ENCODE results near the gene ZCWPW1.

ZCWPW1 gene

GRCh38 chr7:100428199-100428966, at the start of gene ZCWPW1:
ZCWPW1 (minus strand) TSS chr7:100428703; CDS start chr7:100420649, 8,054 bp downstream.
- peak; percentile 97 for DNase-seq

GRCh38 chr7:100477871-100478267, 49.4 kb upstream of the ZCWPW1 start:
- no peak for DNase-seq

DNA sequence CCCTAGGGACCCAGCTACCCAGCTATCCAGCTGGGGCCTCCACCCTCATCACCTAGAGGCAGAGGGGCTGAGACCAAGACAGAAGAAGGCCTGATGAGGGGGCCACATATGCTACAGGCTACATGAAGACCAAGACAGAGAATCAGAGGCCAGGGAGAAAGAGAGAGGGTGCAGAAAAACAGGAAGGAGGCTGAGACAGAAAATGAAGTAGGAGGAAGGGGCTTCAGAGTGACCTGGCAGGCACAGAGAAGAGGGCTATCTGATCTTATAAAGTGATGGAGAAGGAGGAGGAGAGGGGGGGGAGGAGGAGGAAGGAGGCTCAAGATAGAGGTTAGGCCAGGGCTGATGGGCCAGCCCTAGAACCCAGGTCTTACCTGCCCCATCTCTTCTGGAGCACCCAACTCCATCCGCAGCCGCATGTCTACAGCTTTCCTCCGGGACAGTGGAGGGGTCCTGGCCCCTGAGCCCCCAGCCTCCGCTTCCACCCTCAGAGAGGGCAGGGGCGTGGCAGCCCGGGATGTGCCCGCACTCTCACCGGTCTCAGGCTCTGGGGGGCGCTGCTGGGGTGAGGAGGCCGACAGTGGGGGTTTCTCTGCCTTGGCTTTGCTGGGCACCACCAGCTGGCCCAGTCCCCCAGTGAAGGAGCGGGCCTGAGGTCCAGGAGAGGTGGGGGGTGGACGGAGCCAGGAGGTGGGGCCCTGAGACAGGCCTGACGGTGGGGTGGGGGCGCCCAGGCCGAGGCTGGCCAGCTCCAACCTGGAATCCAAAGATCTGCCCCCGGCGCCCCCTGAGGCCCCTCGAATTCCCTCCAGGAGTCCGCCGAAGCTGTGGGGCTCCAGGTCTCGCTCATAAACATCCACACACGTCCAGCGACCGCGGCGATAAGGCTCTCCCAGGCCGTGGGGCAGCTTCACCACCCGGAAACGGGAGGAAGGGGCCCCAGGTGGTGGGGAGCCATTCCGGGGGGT, 48.7 kb upstream of the ZCWPW1 start:
- DNase-seq = peak; percentile 45

DNA sequence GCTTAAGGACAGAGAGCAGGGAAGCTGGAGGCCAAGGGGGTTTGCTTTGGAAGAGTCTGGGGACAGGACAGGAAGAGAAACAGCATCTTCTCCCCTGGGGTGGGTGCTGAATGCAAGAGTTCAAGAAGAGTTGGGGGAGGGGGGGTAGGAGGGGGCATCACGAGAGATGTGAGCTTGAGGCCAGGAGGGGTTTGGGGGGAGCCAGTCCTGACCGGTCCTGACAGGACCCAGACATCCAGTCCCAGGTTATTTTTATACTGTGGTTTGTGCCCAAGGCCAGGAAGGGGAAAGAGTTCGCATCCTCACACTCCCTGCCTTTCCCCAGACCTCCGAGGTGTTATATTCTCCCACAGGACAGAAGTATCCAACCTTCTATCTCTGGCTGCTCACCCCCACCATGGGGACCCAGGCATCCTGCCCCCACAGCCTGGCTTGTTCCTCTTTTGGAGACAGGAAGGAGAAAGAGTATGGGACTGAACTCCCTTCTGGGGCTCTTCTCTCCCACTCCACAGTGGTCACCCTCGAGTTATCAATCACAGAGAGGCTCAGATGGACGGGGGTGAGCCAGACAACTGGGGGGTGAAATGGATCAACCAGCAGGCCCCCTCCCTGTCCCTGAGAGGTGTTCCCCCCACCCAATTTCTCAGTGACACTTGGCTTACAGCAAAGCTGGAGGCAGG, 47.7 kb upstream of the ZCWPW1 start:
- no peak for DNase-seq

GRCh38 chr7:100475549-100475948, 47.0 kb upstream of the ZCWPW1 start:
- no peak for DNase-seq

DNA sequence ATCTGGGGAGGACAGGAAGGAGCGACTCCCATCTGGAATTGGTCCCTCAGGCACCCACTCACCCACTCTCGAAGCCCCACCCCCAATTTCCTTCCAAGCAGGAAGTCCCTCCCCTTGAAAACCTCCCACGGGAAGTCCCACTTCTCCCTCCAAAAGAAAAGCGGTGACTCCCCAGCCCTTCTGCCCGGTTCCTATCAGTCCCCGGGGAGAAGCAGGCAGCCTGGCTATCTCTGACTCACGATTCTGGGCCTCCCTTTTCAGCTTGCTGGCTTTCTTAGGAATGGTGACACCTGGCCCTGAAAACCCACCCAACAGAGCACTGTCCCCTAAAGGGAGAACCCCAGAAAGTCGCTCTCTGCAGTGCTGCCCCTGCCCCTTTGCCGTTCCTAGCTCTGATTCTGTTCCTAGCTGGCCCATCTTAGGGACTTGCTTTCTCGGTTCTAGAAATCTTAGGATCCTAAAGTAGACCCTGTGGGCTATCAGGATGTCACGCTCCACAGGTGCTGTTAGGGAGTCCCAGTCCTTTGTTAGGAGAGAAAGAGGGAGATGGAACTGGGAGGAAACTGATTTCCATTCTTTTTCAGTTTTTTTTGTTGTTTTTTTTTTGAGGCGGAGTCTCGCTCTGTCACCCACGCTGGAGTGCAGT, 44.5 kb upstream of the ZCWPW1 start:
- no peak for DNase-seq

- DNase-seq = no peak
These were observed 43.8 kb upstream of the ZCWPW1 start for GRCh38 chr7:100472121-100472851.

GRCh38 chr7:100471021-100471420, 42.5 kb upstream of the ZCWPW1 start:
- no peak for DNase-seq

GRCh38 chr7:100469227-100470044, 40.9 kb upstream of the ZCWPW1 start:
- peak; percentile 85 for DNase-seq

DNA sequence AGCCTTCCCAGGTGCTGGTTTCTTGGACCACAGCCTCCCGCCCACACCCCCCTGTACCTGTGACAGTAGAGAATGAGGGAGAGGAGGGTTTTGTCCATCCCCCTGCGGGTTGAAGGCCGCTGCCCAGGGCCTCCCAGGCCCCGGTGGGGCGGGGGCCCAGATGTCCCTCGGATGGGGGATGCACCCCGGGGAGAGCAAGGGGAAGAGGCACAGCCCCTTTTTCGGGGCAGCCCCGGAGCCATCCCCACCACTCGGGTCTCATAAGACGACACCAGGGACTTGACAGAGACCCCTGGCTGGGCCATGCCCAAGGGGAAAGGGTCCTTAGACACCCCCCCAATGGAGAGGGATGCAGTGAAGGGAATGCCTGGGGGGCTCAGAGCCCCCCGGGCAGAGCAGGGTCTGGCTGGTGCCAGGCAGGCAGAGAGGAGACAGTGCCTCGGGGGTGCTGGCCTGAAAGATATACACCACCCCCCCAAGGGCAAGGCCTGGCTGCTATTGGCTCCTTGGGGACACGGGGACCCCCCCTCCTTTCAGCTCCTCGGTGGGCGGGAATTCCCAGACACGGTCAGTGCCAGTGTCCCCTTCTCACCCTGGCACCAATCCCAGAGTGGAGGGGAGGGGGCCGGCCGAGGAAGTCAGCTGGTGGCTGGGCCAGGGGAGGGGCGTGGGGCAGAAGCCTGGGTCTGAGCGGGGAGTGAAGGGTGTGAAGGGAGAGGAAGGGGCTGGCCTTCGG, 39.3 kb upstream of the ZCWPW1 start:
- no peak for DNase-seq

DNA sequence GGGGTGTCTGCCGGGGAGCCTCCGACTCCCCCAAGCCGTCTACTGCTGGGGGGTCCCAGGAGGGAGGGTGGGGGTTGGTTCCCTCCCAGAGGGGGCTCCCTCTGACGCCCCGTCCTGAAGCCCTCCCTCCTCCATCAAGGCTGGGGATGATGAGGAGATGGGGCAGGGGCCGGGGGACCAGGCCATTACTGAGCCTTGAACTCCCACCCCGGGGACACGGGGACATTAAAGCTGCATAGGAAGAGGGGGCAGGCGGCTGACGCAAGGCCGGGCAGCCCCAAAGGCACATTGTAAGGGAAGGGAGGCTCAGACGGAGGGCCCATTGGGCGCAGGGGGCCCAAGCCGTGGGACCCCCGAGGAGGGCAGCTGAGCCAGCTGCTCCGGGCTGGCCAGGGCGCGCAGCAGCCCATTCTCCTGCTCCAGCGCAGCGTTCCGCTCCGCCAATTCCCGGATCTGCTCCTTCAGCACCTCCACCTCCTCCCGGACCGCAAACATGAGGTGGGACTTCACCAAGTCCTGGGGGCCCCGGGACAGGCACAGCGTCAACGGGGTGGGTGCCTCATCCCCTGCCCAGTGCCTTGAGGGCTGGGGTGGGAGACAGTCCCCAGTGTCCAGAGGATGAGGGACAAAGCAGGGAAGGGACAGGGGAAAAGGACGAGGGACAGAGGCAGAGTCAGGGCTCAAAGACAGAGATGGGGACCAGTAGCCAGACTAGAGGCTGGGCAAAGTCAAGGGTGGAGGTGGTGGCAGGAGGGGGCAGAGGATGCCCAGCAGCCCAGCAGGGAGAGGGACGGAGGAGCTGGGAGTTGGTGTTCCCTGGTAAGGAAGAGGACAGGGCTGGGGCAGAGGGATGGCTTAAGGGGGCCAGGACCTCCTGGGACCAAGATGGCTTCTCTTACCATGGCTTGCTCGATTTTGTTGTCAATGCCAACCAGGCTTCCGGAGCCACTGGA, 38.4 kb upstream of the ZCWPW1 start:
- no peak for DNase-seq

DNA sequence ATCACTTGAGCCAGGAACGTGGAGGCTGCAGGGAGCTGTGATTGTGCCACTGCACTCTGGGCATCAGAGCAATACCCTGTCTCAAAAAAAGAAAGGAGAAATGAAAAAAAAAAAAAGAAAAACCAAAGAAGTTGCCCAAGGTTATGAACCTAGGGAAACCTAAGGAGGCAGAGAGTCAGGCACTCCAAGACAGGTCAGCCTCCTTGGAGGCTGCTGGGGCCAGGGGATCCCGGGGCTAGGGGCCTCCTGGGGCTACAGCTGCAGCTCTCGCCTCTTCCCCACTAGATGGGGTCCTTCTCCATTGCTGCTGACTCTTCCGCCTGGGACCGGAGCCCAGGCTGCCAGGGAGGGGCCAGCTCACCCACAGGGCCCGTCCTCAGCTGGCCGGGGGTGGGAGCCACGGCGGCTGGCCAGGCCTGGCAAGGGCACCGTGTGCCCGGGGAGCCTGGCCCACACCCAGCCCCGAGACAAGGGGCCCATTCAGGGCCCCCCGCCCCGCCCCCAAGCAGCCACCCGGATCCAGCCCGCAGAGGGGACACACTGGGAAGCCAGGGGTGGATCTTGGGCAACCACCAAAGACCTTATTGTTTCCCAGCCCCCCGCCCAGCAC, 37.3 kb upstream of the ZCWPW1 start:
- DNase-seq = no peak

DNA sequence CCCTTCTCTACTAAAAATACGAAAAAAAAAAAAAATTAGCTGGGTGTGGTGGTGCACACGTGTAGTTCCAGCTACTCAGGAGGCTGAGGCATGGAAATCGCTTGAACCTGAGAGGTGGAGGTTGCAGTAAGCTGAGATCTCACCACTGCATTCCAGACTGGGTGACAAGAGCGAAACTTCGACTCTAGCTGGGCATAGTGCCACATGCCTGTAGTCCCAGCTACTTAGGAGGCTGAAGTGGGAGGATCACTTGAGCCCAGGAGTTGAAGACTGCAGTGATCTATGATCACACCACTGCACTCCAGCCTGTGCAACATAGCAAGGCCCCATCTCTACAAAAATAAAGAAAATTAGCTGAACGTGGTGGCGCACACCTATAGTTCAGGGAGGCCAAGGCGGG, 36.8 kb upstream of the ZCWPW1 start:
- DNase-seq = no peak

DNA sequence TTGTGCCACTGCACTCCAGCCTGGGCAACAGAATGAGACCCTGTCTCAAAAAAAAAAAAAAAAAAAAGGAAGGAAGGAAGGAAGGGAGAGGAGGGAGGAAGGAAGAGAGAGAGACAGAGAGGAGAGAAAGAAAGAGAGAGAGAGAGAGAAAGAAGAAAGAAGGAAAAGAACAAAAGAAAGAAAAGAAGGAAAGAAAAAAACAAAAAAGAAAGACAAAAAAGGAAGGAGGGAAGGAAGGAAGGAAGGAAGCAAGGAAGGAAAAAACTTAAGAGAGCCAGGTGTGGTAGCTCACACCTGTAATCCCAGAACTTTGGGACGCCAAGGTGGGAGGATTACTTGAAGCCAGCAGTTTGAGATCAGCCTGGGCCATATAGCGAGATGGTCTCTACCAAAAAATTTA, 36.3 kb upstream of the ZCWPW1 start:
- DNase-seq = no peak

DNA sequence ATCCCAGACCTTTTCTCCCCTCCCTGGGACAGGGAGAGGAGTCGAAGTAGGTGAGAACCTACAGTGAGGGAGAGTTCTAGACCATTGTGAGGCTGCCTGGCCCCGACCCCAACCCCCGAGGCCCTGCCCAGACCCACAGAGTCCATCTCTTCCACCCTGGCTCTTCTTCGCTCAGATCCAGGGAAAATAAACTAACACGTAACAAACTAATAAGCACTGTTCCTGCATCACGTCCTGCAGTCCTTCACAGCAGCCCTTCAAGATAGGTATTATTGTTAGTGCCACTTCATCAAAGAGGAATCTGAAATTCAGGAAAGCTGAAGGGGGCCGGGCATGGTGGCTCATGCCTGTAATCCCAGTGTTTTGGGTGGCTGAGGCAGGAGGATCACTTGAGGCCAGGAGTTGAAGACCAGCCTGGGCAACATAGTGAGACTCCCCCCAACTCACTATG, 35.7 kb upstream of the ZCWPW1 start, which contains the start of gene SPACDR:
Gene SPACDR, minus strand, starts transcription at position 51 of the 451 bp plus-strand sequence. CDS start 235 bp downstream, outside the sequence.
- DNase-seq = no peak

- DNase-seq = no peak
These were observed 28.5 kb upstream of the ZCWPW1 start for GRCh38 chr7:100457033-100457432.

GRCh38 chr7:100456562-100456961, 28.1 kb upstream of the ZCWPW1 start:
- no peak for DNase-seq

DNA sequence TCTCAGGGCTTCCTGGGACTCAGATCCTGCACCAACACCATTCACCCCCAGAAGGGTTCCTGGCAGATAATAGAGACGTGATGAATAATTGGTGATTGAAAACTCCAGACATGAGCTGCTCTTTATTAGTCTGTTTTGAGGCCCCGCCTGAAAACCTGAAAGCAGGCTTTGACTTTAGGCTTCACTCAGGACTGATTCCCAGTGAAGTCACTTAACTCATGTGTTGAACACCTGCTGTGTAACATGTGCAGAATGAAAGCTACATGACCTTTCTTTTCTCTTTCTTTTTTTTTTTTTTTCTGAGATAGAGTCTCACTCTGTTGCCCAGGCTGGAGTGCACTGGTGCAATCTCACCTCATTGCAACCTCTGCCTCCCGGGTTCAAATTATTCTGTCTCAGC, 26.7 kb upstream of the ZCWPW1 start:
- no peak for DNase-seq

Data from activated CD4-positive, alpha-beta T cell treated with anti-CD3 and anti-CD28 coated beads, Interleukin-2, amount 50 U/mL, for 1 hour (primary cell).